Esophagus muscularis mucosa (tissue), 4 donors: ENCODE data around the gene SERPINH1. TPM values are rescaled to one million over a fixed set of nuclear protein-coding genes. Genes with fewer than 3 reads are reported as not detected.
A peak's percentile ranks its signal among the peaks of the same experiment; 100 is the strongest.

Experiments used
- DNase-seq: peaks from one replicate; pipeline ENCODE4 v3.0.0-alpha.2; 2017; ENCODE audit errors: extremely low spot score
- H3K27ac ChIP-seq, 4 donors: fragments of 200-600 bp; sonication (generic); replicated peaks in 1 of 4; 1 replicate in 3 of 4; 2 replicates in 1 of 4; pipeline ENCODE4 v1.5.1; 2016 to 2019; ENCODE audit warnings: mild to moderate bottlenecking in 1 of 4
- H3K27me3 ChIP-seq, 4 donors: fragments of 200-600 bp; sonication (generic); one replicate each; pipeline versions ENCODE4 v1.5.1 to v1.6.0; 2016 to 2019
- H3K36me3 ChIP-seq, 4 donors: fragments of 200-600 bp; sonication (generic); one replicate each; pipeline ENCODE4 v1.5.1; 2016 to 2019
- H3K4me1 ChIP-seq, 4 donors: fragments of 200-600 bp; sonication (generic); one replicate each; pipeline ENCODE4 v1.5.1; 2016 to 2019
- H3K4me3 ChIP-seq, 4 donors: fragments of 200-600 bp; sonication (generic); 1 replicate in 2 of 4; 2 replicates in 2 of 4; pipeline ENCODE4 v1.5.1; 2016 to 2019; ENCODE audit warnings: mild to moderate bottlenecking in 4 of 4, moderate library complexity in 1 of 4
- H3K9me3 ChIP-seq, 4 donors: fragments of 200-600 bp; sonication (generic); 1 replicate in 3 of 4; 2 replicates in 1 of 4; pipeline ENCODE4 v1.5.1; 2016 to 2019
- EP300 ChIP-seq: sonication (generic); formaldehyde crosslinking; IDR thresholded peaks from one replicate; pipeline ENCODE4 v1.6.1; 2017; ENCODE audit warnings: antibody characterized with exemption
- POLR2A ChIP-seq: fragments of 450-650 bp; IDR thresholded peaks from one replicate; pipeline ENCODE4 v1.6.1; 2017; ENCODE audit warnings: antibody characterized with exemption, moderate library complexity, mild to moderate bottlenecking, low read depth
- POLR2AphosphoS5 ChIP-seq, 2 donors: sonication (generic); formaldehyde crosslinking; IDR thresholded peaks; one replicate each; pipeline ENCODE4 v1.6.1; 2017; ENCODE audit warnings: antibody characterized with exemption in 2 of 2
- WGBS: methylation state at CpG from one replicate; pipeline ENCODE4 v1.1.5; 2018; 5-methylcytosine and 5-hydroxymethylcytosine counted together
- intact Hi-C: fragments of 100-400 bp; cut with DNase I; formaldehyde crosslinking; loops from one replicate; pipeline ENCODE4 v1.15.1; 2023
- total RNA-seq, 4 donors: library from RNA; depleted of rRNA; stranded (reverse); fragments of >200 nt; gene quantifications; one replicate each; pipeline versions ENCODE4 v1.1.0 to v1.2.1, GENCODE V29; 2016
- TF ChIP-seq, protein P1 (sequence below), 3 experiments: fragments of 200-600 bp in 2 of 3; fragments of 450-650 bp in 1 of 3; sonication (generic) in 2 of 3; IDR thresholded peaks; one replicate each; pipeline ENCODE4 v1.5.1; 2017 to 2019; ENCODE audit warnings: antibody characterized with exemption in 3 of 3, mild to moderate bottlenecking in 2 of 3, moderate library complexity in 1 of 3

SERPINH1 gene
- total RNA-seq, 4 donors from 2014 or later: 162 to 270 (median 219) TPM

DNA sequence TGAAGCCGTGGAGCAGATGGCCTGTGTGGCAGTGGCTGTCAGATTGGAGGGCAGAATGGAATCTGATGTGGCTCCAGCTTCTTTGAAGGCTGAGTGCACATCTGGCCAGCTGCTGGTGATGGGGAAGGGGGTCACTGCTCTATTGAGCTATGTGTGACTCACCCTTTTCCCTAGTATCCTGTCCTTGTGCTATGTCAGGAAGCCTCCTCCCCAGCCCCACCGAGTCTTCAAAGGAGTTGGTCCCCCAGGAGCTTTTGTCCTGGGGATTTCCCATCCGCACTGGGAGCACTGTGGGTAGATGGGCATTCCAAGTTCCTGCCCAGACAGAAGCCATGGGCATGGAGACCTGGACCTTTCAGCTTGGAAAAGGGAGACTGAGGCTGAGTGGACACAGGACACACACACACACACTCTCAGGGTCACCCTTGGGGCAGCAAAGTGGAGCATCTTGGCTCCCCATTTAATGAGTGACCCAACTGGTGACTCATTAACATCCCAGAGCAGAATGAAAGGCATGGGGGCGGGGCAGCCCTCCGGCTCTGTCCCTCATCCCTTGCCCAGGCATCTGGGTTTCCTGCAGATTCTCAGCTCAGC, 3.3 kb downstream of the SERPINH1 start:
- intact Hi-C loops: no loop called here
- 35% methylated on average over 3 of the region's 5 CpGs for WGBS
- peaks cover 78 to 86% (median 81%) of the 10 kb centered on the region in 4 donors for H3K4me1 ChIP-seq
- H3K27ac ChIP-seq: peak overlapping the region; percentile 99 to 100 (median 100)
- H3K4me3 ChIP-seq: peak overlapping the region; percentile 85 to 97 (median 94)
- H3K9me3 ChIP-seq: no peaks in the 10 kb centered on the region
- no peaks in the 10 kb centered on the region for H3K27me3 ChIP-seq
- peak; percentile 39 to 49 for TF ChIP-seq POLR2AphosphoS5 (IDR thresholded peaks at IDR 0.05)
- TF ChIP-seq POLR2A: no peak
- peaks cover 38 to 54% (median 47%) of the 10 kb centered on the region in 4 donors for H3K36me3 ChIP-seq
- no peak for DNase-seq

DNA sequence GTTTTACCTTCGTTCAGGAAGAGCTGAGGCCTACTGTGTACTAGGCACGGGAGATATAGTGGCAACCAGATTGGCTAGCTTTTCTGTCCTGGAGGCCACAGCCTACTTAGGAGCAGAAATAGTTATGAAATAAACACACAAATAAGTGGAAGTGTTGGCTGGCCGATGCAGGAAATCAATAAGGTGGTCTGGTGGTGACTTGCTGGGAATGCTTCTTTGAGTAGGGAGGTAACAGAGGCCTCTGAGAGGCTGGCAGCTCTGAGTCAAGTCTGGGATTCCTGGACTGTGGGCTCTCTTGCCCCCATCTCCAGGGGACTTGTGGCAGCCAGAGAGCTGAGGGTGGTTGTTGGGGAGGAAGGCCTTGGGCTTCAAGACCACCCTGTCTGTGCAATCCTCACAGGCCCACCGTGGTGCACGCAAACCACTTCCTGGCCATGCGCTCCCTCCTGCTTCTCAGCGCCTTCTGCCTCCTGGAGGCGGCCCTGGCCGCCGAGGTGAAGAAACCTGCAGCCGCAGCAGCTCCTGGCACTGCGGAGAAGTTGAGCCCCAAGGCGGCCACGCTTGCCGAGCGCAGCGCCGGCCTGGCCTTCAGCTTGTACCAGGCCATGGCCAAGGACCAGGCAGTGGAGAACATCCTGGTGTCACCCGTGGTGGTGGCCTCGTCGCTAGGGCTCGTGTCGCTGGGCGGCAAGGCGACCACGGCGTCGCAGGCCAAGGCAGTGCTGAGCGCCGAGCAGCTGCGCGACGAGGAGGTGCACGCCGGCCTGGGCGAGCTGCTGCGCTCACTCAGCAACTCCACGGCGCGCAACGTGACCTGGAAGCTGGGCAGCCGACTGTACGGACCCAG, 4.1 kb downstream of the SERPINH1 start:
- Histone ChIP-seq H3K27me3 (no peaks in the 10 kb centered on the region), H3K36me3 (peaks cover 46 to 62% (median 55%) of the 10 kb centered on the region in 4 donors), H3K4me3 (peak overlapping the region in 3 of 4 donors; percentile 7 to 18 (median 18)), H3K27ac (peak overlapping the region; percentile 99 to 100 (median 100)), H3K4me1 (peaks cover 80 to 86% (median 82%) of the 10 kb centered on the region in 4 donors), H3K9me3 (no peaks in the 10 kb centered on the region)
- intact Hi-C loops: no loop called here
- no peak for DNase-seq
- TF ChIP-seq, protein P1, sequence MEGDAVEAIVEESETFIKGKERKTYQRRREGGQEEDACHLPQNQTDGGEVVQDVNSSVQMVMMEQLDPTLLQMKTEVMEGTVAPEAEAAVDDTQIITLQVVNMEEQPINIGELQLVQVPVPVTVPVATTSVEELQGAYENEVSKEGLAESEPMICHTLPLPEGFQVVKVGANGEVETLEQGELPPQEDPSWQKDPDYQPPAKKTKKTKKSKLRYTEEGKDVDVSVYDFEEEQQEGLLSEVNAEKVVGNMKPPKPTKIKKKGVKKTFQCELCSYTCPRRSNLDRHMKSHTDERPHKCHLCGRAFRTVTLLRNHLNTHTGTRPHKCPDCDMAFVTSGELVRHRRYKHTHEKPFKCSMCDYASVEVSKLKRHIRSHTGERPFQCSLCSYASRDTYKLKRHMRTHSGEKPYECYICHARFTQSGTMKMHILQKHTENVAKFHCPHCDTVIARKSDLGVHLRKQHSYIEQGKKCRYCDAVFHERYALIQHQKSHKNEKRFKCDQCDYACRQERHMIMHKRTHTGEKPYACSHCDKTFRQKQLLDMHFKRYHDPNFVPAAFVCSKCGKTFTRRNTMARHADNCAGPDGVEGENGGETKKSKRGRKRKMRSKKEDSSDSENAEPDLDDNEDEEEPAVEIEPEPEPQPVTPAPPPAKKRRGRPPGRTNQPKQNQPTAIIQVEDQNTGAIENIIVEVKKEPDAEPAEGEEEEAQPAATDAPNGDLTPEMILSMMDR (IDR thresholded peaks at IDR 0.05): no peak
- TF ChIP-seq POLR2A (no peak), EP300 (no peak), POLR2AphosphoS5 (IDR thresholded peaks at IDR 0.05) (no peak)
- WGBS: 59% methylated on average over 13 of the region's 43 CpGs

DNA sequence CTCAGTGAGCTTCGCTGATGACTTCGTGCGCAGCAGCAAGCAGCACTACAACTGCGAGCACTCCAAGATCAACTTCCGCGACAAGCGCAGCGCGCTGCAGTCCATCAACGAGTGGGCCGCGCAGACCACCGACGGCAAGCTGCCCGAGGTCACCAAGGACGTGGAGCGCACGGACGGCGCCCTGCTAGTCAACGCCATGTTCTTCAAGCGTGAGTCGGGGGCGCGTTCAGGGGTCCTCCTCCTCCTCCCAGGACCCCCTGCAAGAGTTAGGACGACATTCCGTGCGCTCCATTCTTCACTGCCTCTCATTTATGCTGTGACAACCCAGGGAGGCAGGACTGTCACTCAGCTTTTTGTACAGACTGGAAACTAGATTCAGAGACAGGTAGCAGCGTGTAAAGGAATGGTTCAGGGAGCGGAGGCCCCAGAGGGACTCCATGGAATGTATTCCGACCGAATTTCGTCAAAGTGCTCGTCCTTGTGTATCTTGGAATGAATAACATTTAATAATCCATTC, 4.8 kb downstream of the SERPINH1 start:
- peaks cover 75 to 86% (median 79%) of the 10 kb centered on the region in 4 donors for H3K4me1 ChIP-seq
- H3K27me3 ChIP-seq: no peaks in the 10 kb centered on the region
- no peaks in the 10 kb centered on the region for H3K9me3 ChIP-seq
- no peak for DNase-seq
- TF ChIP-seq POLR2A: no peak
- H3K27ac ChIP-seq: peak overlapping the region in 3 of 4 donors; percentile 26 to 100 (median 99)
- WGBS: 89% methylated on average over 34 of the region's 34 CpGs
- H3K36me3 ChIP-seq: peaks cover 53 to 69% (median 62%) of the 10 kb centered on the region in 4 donors
- H3K4me3 ChIP-seq: no peak overlapping the region
- intact Hi-C loops: no loop called here

DNA sequence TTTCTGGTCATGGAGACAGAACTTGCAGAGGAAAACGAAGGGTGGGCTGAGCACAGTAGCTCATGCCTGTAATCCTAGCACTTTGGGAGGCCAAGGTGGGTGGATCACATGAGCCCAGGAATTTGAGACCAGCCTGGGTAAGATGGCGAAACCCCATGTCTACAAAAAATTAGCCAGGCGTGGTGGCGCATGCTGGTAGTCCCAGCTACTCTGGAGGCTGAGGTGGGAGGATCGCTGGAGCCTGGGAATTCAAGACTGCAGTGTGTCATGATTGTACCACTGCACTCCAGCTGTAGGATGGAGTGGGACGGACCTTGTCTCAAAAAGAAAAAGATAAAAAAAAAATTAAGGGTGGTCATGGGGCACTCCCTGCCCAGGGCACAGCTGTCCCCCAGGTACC, 5.9 kb downstream of the SERPINH1 start:
- intact Hi-C loops: no loop called here
- H3K4me1 ChIP-seq: peaks cover 80 to 97% (median 87%) of the 10 kb centered on the region in 4 donors
- H3K27ac ChIP-seq: peak overlapping the region in 3 of 4 donors; percentile 26 to 100 (median 63)
- DNase-seq: no peak
- peaks cover 60 to 80% (median 73%) of the 10 kb centered on the region in 4 donors for H3K36me3 ChIP-seq
- WGBS: 84% methylated on average over 6 of the region's 6 CpGs
- no peak overlapping the region for H3K4me3 ChIP-seq
- no peaks in the 10 kb centered on the region for H3K9me3 ChIP-seq
- TF ChIP-seq POLR2AphosphoS5 (IDR thresholded peaks at IDR 0.05) (no peak), POLR2A (no peak), EP300 (no peak)
- TF ChIP-seq, protein P1 (IDR thresholded peaks at IDR 0.05): no peak
- H3K27me3 ChIP-seq: no peaks in the 10 kb centered on the region

DNA sequence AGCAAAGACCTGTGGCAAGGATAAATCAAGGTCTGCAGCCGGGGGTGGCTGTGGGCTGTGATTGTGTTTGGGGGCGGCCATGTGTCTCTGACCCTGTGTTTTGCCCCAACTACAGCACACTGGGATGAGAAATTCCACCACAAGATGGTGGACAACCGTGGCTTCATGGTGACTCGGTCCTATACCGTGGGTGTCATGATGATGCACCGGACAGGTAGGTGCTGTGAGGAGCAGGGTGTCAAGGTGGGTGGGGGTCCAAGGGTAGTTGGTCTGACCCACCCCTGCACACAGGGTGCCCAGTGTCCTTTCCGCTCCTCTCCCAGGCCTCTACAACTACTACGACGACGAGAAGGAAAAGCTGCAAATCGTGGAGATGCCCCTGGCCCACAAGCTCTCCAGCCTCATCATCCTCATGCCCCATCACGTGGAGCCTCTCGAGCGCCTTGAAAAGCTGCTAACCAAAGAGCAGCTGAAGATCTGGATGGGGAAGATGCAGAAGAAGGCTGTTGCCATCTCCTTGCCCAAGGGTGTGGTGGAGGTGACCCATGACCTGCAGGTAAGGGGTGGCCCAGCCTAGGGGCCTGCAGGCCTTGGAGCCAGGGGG, 6.7 kb downstream of the SERPINH1 start:
- no peaks in the 10 kb centered on the region for H3K27me3 ChIP-seq
- no peak overlapping the region for H3K4me3 ChIP-seq
- no peak for DNase-seq
- H3K27ac ChIP-seq: peak overlapping the region in 1 of 4 donors; percentile 63
- H3K9me3 ChIP-seq: no peaks in the 10 kb centered on the region
- intact Hi-C loops: no loop called here
- no peak for TF ChIP-seq POLR2AphosphoS5 (IDR thresholded peaks at IDR 0.05)
- TF ChIP-seq, protein P1 (IDR thresholded peaks at IDR 0.05): no peak
- peaks cover 75 to 97% (median 86%) of the 10 kb centered on the region in 4 donors for H3K4me1 ChIP-seq
- WGBS: 82% methylated on average over 8 of the region's 14 CpGs
- peaks cover 60 to 88% (median 81%) of the 10 kb centered on the region in 4 donors for H3K36me3 ChIP-seq
